GM12891 (cell line): Measurements from ENCODE around the gene RHOU.

ENCODE experiments used
- PAX5 ChIP-seq: IDR thresholded peaks from 2 replicates; pipeline ENCODE4 v1.6.1; 2011; ENCODE audit warnings: low read length, moderate library complexity, mild to moderate bottlenecking; ENCODE audit not compliant: insufficient read depth, severe bottlenecking
- POLR2A ChIP-seq: IDR thresholded peaks from 2 replicates; pipeline ENCODE4 v1.6.1; 2011; ENCODE audit warnings: low read depth, low read length, control low read depth
- POLR2AphosphoS5 ChIP-seq: IDR thresholded peaks from 2 replicates; pipeline ENCODE4 v1.6.1; 2011; ENCODE audit warnings: low read depth, low read length, control low read depth
- TAF1 ChIP-seq: IDR thresholded peaks from 2 replicates; pipeline ENCODE4 v1.6.1; 2011; ENCODE audit warnings: low read depth, low read length, control low read depth

GRCh38 chr1:228778026-228778425 is 42.7 kb downstream of the RHOU start:
- no peak for TF ChIP-seq POLR2A
- TF ChIP-seq PAX5: no peak
- no peak for TF ChIP-seq TAF1
- TF ChIP-seq POLR2AphosphoS5: no peak
